GM18519 (cell line): ENCODE measurements around the gene RPL22.

Experiments
- ATAC-seq: cut with Tn5 transposase; IDR thresholded peaks from one replicate; pipeline ENCODE4 v1.9.1; 2021; ENCODE audit warnings: mild to moderate bottlenecking, moderate library complexity; ENCODE audit not compliant: unreplicated experiment, low FRiP score

Gene RPL22

GRCh38 chr1:6157528-6158174 is 41.7 kb downstream of the RPL22 start:
- no peak for ATAC-seq

- ATAC-seq, result no peak
These were observed 42.3 kb downstream of the RPL22 start for GRCh38 chr1:6157132-6157527.

- no peak for ATAC-seq
These were observed 44.7 kb downstream of the RPL22 start for GRCh38 chr1:6154525-6155319.

- ATAC-seq, result no peak
These were observed 46.5 kb downstream of the RPL22 start for GRCh38 chr1:6152882-6153281.

- ATAC-seq, result no peak
These were observed 47.2 kb downstream of the RPL22 start for GRCh38 chr1:6152181-6152580.

GRCh38 chr1:6151291-6151822 is 48.0 kb downstream of the RPL22 start:
- ATAC-seq, result no peak

GRCh38 chr1:6150006-6150938 is 49.1 kb downstream of the RPL22 start:
- no peak for ATAC-seq

- ATAC-seq, result no peak
These were observed 49.8 kb downstream of the RPL22 start for GRCh38 chr1:6149597-6149996.

- ATAC-seq, result no peak
These were observed 50.7 kb downstream of the RPL22 start for GRCh38 chr1:6148497-6149241.

GRCh38 chr1:6145864-6146410 is 53.5 kb downstream of the RPL22 start:
- ATAC-seq, result no peak

GRCh38 chr1:6145396-6145750 is 54.0 kb downstream of the RPL22 start:
- ATAC-seq, result no peak

- ATAC-seq, result no peak
These were observed 54.6 kb downstream of the RPL22 start for GRCh38 chr1:6144647-6145395.

GRCh38 chr1:6144175-6144574 is 55.2 kb downstream of the RPL22 start:
- ATAC-seq, result no peak

- ATAC-seq, result no peak
These were observed 56.0 kb downstream of the RPL22 start for GRCh38 chr1:6143395-6143794.

GRCh38 chr1:6142734-6143133 is 56.7 kb downstream of the RPL22 start:
- ATAC-seq, result no peak

- no peak for ATAC-seq
These were observed 57.3 kb downstream of the RPL22 start for GRCh38 chr1:6142036-6142621.

GRCh38 chr1:6141592-6141991 is 57.8 kb downstream of the RPL22 start:
- no peak for ATAC-seq

GRCh38 chr1:6140413-6140812 is 59.0 kb downstream of the RPL22 start:
- ATAC-seq, result no peak

- no peak for ATAC-seq
These were observed 61.6 kb downstream of the RPL22 start for GRCh38 chr1:6137758-6138157.
